ENCODE measurements around the gene ZAR1.

Gene ZAR1

DNA sequence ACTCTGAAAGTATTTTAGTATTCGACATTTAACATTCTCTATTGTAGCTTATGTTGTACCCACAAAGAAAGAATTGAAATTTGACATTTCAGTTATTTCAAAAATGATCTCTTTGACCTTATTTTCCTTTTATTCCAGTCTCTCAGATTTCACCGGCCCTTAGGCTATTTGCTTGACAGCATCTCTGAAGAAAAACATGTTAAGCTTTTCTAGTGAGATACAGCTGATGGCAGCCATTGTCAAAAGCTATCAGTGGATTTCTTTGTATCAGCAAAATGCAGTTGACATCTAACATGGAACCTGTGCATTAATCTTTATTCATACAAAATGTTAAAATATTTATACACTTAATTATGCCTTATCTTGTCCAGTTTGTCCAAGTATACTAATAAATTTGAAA is 16.7 kb downstream of the ZAR1 start:
- Histone ChIP-seq H3K9ac (ENCODE audit: low read length) (no peak overlapping the region), H3K36me3 (ENCODE audit: insufficient read depth, low read length) (peaks cover 62% of the 10 kb centered on the region), H4K20me1 (ENCODE audit: insufficient read depth, low read length) (no peaks in the 10 kb centered on the region), H3K4me2 (ENCODE audit: low read length) (no peak overlapping the region), H2AFZ (ENCODE audit: low read length) (no peak overlapping the region), H3K4me1 (ENCODE audit: insufficient read depth, low read length, severe bottlenecking) (no peaks in the 10 kb centered on the region), H3K79me2 (ENCODE audit: insufficient read depth, low read length) (no peaks in the 10 kb centered on the region), H3F3A (ENCODE audit: insufficient read depth, low read length) (no peaks in the 10 kb centered on the region), H3K27ac (ENCODE audit: low read depth, low read length, poor library complexity, severe bottlenecking) (no peak overlapping the region), H3K9me3 (ENCODE audit: low read length) (no peaks in the 10 kb centered on the region), H3K9me2 (ENCODE audit: low read depth, low read length) (no peaks in the 10 kb centered on the region), H3K4me3 (ENCODE audit: low read depth, low read length, poor library complexity, severe bottlenecking) (no peak overlapping the region), H3K27me3 (ENCODE audit: insufficient read depth, low read length) (no peaks in the 10 kb centered on the region)
- no peak for TF ChIP-seq CTCF (IDR thresholded peaks at IDR 0.05; ENCODE audit: low read length)
- TF ChIP-seq EZH2 (IDR thresholded peaks at IDR 0.05; ENCODE audit: borderline replicate concordance, low read length), result no peak

DNA sequence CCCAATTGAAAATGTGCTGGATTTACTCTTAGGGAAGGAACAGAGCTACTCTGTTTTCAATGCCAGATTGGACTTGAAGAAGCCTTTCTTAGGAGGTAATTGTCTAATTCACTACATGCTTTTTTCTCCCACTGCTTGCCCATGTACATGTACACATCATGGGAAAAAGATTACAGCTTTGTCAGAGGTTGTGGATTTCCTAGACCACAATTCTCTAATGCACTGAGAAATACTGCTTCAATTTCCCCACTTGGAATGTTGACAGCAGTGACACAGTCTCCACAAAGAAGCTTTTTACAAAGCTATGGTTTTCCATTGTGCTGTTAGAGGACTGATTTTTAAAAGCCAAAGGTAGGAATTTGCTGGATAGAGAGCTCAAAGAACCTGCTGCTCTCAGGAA is 19.5 kb downstream of the ZAR1 start:
- H2AFZ ChIP-seq (ENCODE audit: low read length), result no peak overlapping the region
- no peak overlapping the region for H3K27ac ChIP-seq (ENCODE audit: low read depth, low read length, poor library complexity, severe bottlenecking)
- no peaks in the 10 kb centered on the region for H3F3A ChIP-seq (ENCODE audit: insufficient read depth, low read length)
- TF ChIP-seq EZH2 (IDR thresholded peaks at IDR 0.05; ENCODE audit: borderline replicate concordance, low read length) (no peak), CTCF (IDR thresholded peaks at IDR 0.05; ENCODE audit: low read length) (no peak)
- no peaks in the 10 kb centered on the region for H3K4me1 ChIP-seq (ENCODE audit: insufficient read depth, low read length, severe bottlenecking)
- peaks cover 78% of the 10 kb centered on the region for H3K36me3 ChIP-seq (ENCODE audit: insufficient read depth, low read length)
- no peaks in the 10 kb centered on the region for H3K9me2 ChIP-seq (ENCODE audit: low read depth, low read length)
- no peak overlapping the region for H3K4me2 ChIP-seq (ENCODE audit: low read length)
- no peaks in the 10 kb centered on the region for H3K79me2 ChIP-seq (ENCODE audit: insufficient read depth, low read length)
- H3K4me3 ChIP-seq (ENCODE audit: low read depth, low read length, poor library complexity, severe bottlenecking), result no peak overlapping the region
- no peaks in the 10 kb centered on the region for H3K27me3 ChIP-seq (ENCODE audit: insufficient read depth, low read length)
- no peak overlapping the region for H3K9ac ChIP-seq (ENCODE audit: low read length)
- no peaks in the 10 kb centered on the region for H3K9me3 ChIP-seq (ENCODE audit: low read length)
- H4K20me1 ChIP-seq (ENCODE audit: insufficient read depth, low read length), result no peaks in the 10 kb centered on the region

DNA sequence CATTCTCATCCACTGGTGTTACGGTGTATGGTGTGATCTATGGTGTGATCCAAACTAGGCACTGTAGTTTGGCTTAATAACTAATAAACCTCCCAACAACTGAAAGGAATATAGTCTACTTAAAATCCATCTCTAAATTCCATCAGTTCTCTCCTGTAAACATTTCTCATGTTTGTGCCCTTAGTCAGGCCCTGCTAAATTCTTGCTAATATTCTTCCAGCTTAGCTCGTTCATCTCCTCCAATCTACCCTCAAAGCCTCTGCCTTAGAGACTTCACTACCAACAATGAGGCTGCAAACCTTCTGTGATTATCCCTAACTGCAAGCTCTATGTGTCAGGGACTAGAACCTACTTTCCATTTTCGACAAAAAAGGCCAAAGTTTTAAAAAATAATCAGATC is 28.1 kb downstream of the ZAR1 start:
- no peaks in the 10 kb centered on the region for H3K27me3 ChIP-seq (ENCODE audit: insufficient read depth, low read length)
- H3K27ac ChIP-seq (ENCODE audit: low read depth, low read length, poor library complexity, severe bottlenecking), result no peak overlapping the region
- no peak overlapping the region for H3K4me3 ChIP-seq (ENCODE audit: low read depth, low read length, poor library complexity, severe bottlenecking)
- H3K9me3 ChIP-seq (ENCODE audit: low read length), result no peaks in the 10 kb centered on the region
- no peak overlapping the region for H3K9ac ChIP-seq (ENCODE audit: low read length)
- TF ChIP-seq CTCF (IDR thresholded peaks at IDR 0.05; ENCODE audit: low read length) (no peak), EZH2 (IDR thresholded peaks at IDR 0.05; ENCODE audit: borderline replicate concordance, low read length) (no peak)
- H4K20me1 ChIP-seq (ENCODE audit: insufficient read depth, low read length), result no peaks in the 10 kb centered on the region
- H3K9me2 ChIP-seq (ENCODE audit: low read depth, low read length), result no peaks in the 10 kb centered on the region
- no peaks in the 10 kb centered on the region for H3F3A ChIP-seq (ENCODE audit: insufficient read depth, low read length)
- H3K4me2 ChIP-seq (ENCODE audit: low read length), result no peak overlapping the region
- no peaks in the 10 kb centered on the region for H3K79me2 ChIP-seq (ENCODE audit: insufficient read depth, low read length)
- H3K36me3 ChIP-seq (ENCODE audit: insufficient read depth, low read length), result peaks cover 74% of the 10 kb centered on the region
- H2AFZ ChIP-seq (ENCODE audit: low read length), result no peak overlapping the region
- no peaks in the 10 kb centered on the region for H3K4me1 ChIP-seq (ENCODE audit: insufficient read depth, low read length, severe bottlenecking)
